GM12878 (cell line): ENCODE measurements around the gene SETD7. TPM values are rescaled to one million over a fixed set of nuclear protein-coding genes. Genes with fewer than 3 reads are reported as not detected.

Experiments used
- ATAC-seq: fragments of 200-7000 bp; cut with Tn5 transposase; 3 replicates; pipeline ENCODE4 v1.9.1; 2020; ENCODE audit warnings: mild to moderate bottlenecking, moderate library complexity
- BruUV-seq: library from RNA; stranded (reverse); fragments of 400-500 nt; replicated peaks from 2 replicates; lab custom pipeline; 2021; lab: Mats Ljungman, UMichigan
- CTCF ChIA-PET: fragments of 300-600 bp; sonication (Branson Sonifier 250); formaldehyde crosslinking; extraction: SDS; loops from one replicate; lab custom pipeline; 2021; ENCODE audit warnings: inconsistent platforms; lab: Yijun Ruan, JAX
- POLR2A ChIA-PET: fragments of 350-600 bp; formaldehyde crosslinking; extraction: SDS; loops from one replicate; lab custom pipeline; 2021; ENCODE audit warnings: inconsistent platforms; lab: Charles Lee
- RAD21 ChIA-PET: fragments of 300-600 bp; sonication (Branson Sonifier 250); formaldehyde crosslinking; loops from one replicate; lab custom pipeline; 2023; ENCODE audit warnings: antibody characterized with exemption; ENCODE audit not compliant: unreplicated experiment; lab: Charles Lee
- SMC1A ChIA-PET: fragments of 300-600 bp; sonication (Branson Sonifier 250); formaldehyde crosslinking; loops from one replicate; lab custom pipeline; 2023; ENCODE audit not compliant: unreplicated experiment, uncharacterized antibody; lab: Charles Lee
- DNase-seq: peaks from one replicate; pipeline ENCODE4 v3.0.0-alpha.2; 2011; ENCODE audit warnings: low read depth, low spot score
- FAIRE-seq: peaks from 3 replicates; lab custom pipeline; 2011; peaks lifted over from hg19 to GRCh38; lab: Jason Lieb, UNC
- H2AFZ ChIP-seq: 2 replicates; pipeline ENCODE4 v1.6.0; 2011; ENCODE audit warnings: low read depth, low read length, control low read depth; ENCODE audit not compliant: control insufficient read depth
- H3K27ac ChIP-seq: 2 replicates; pipeline ENCODE4 v1.5.1; 2011; ENCODE audit warnings: control low read depth; ENCODE audit not compliant: control insufficient read depth, insufficient read depth
- H3K27me3 ChIP-seq, 2 experiments: replicated peaks in 1 of 2; 2 replicates each; pipeline versions ENCODE4 v1.6.0 to v1.6.1; 2011; ENCODE audit warnings: low read length in 1 of 2; ENCODE audit not compliant: control insufficient read depth in 2 of 2, insufficient read depth in 2 of 2
- H3K36me3 ChIP-seq, 2 experiments: 2 replicates each; pipeline ENCODE4 v1.5.1; 2011; ENCODE audit warnings: low read length in 1 of 2; ENCODE audit not compliant: control insufficient read depth in 2 of 2, insufficient read depth in 2 of 2
- H3K4me1 ChIP-seq: 2 replicates; pipeline ENCODE4 v1.6.1; 2011; ENCODE audit warnings: mild to moderate bottlenecking, low read length, moderate library complexity, mixed read lengths; ENCODE audit not compliant: control insufficient read depth, insufficient read depth
- H3K4me2 ChIP-seq: 2 replicates; pipeline ENCODE4 v1.6.0; 2011; ENCODE audit warnings: control low read depth; ENCODE audit not compliant: control insufficient read depth, insufficient read depth
- H3K4me3 ChIP-seq: fragments of 200-600 bp; sonication (generic); 2 replicates; pipeline ENCODE4 v1.5.1; 2016
- H3K79me2 ChIP-seq: 2 replicates; pipeline ENCODE4 v1.6.0; 2011; ENCODE audit warnings: low read length; ENCODE audit not compliant: control insufficient read depth, insufficient read depth
- H3K9ac ChIP-seq: 2 replicates; pipeline ENCODE4 v1.8.0; 2011; ENCODE audit warnings: low read length, control low read depth, mixed read lengths; ENCODE audit not compliant: control insufficient read depth, insufficient read depth
- H3K9me3 ChIP-seq: replicated peaks from 3 replicates; pipeline ENCODE4 v1.5.1; 2011; ENCODE audit warnings: mild to moderate bottlenecking, low read length; ENCODE audit not compliant: control insufficient read depth, insufficient read depth
- H4K20me1 ChIP-seq: 2 replicates; pipeline ENCODE4 v1.6.0; 2011; ENCODE audit not compliant: control insufficient read depth, insufficient read depth
- RAD21 ChIP-seq: IDR thresholded peaks from 2 replicates; pipeline ENCODE4 v1.6.1; 2011; ENCODE audit warnings: mild to moderate bottlenecking, low read depth, low read length, moderate library complexity; ENCODE audit not compliant: insufficient read depth
- WGBS: methylation state at CpG from one replicate; pipeline ENCODE4 v1.1.6; 2016; ENCODE audit warnings: low lambda C conversion rate; ENCODE audit not compliant: insufficient replicate concordance, insufficient coverage; ENCODE audit errors: missing lambda C conversion rate; 5-methylcytosine and 5-hydroxymethylcytosine counted together
- in situ Hi-C: fragments of 300-500 bp; cut with MboI; formaldehyde crosslinking; loops from 9 replicates; pipeline ENCODE4 v1.14.3; 2018; ENCODE audit warnings: mixed read lengths
- intact Hi-C: fragments of 100-400 bp; cut with micrococcal nuclease; formaldehyde crosslinking; loops from one replicate; pipeline ENCODE4 v1.14.2; 2022; ENCODE audit not compliant: unreplicated experiment
- polyA plus RNA-seq, 11 experiments: library from polyadenylated mRNA; depleted of rRNA in 4 of 11; unstranded in 6 of 11; stranded (reverse) in 5 of 11; fragments of >200 nt; fragmentation: Nextera tagmentation in 4 of 11; fragmentation: Illumina TruSeq in 1 of 11; extraction: Ambion mirVana in 4 of 11; extraction: Trizol in 1 of 11; gene quantifications; 1 replicate in 1 of 11; 2 replicates in 10 of 11; pipeline versions ENCODE4 v1.2.1 to v1.2.3, GENCODE V29; 2011 to 2016; ENCODE audit warnings: inconsistent platforms in 2 of 11, missing spikeins in 2 of 11, low read depth in 1 of 11
- total RNA-seq, 4 experiments: library from RNA; depleted of rRNA in 3 of 4; stranded (reverse); fragments of >200 nt in 3 of 4; fragmentation: Illumina TruSeq in 1 of 4; extraction: Trizol in 1 of 4; gene quantifications; 2 replicates each; pipeline versions ENCODE4 v1.2.1 to v1.2.3, GENCODE V29; 2013 to 2021
- TF ChIP-seq, protein P1 (sequence below): IDR thresholded peaks from 2 replicates; pipeline ENCODE4 v1.6.1; 2012; ENCODE audit warnings: low read depth, low read length, improper control_type of control experiment
- TF ChIP-seq, protein P2 (sequence below), 3 experiments: IDR thresholded peaks in 2 of 3; conservative IDR thresholded peaks in 1 of 3; 2 replicates each; pipeline ENCODE4 v1.5.1; 2011; ENCODE audit warnings: low read depth in 3 of 3, low read length in 3 of 3, mild to moderate bottlenecking in 3 of 3, control low read depth in 2 of 3, moderate library complexity in 2 of 3, inconsistent platforms in 1 of 3, mixed read lengths in 1 of 3; ENCODE audit not compliant: control insufficient read depth in 2 of 3, insufficient read depth in 1 of 3; ENCODE audit errors: extremely low read depth in 1 of 3

Gene SETD7
- total and polyA plus RNA-seq, 10 of the 15 experiments (the other 5 are each of a cell fraction or from before 2014, with no cell fraction given) = 0.03 to 0.82 (median 0.44) TPM

- WGBS = 55% methylated on average over 1 of the region's 1 CpG
- CTCF ChIA-PET = no interaction called here
Measured at GRCh38 chr4:139564502-139564901, 8.5 kb upstream of the SETD7 start.

More at GRCh38 chr4:139564502-139564901, 8.5 kb upstream of the SETD7 start:
- ChIA-PET RAD21 (no interaction called here), POLR2A (no interaction called here), SMC1A (no interaction called here)
- no peak overlapping the region for H3K27ac ChIP-seq
- TF ChIP-seq, protein P1, sequence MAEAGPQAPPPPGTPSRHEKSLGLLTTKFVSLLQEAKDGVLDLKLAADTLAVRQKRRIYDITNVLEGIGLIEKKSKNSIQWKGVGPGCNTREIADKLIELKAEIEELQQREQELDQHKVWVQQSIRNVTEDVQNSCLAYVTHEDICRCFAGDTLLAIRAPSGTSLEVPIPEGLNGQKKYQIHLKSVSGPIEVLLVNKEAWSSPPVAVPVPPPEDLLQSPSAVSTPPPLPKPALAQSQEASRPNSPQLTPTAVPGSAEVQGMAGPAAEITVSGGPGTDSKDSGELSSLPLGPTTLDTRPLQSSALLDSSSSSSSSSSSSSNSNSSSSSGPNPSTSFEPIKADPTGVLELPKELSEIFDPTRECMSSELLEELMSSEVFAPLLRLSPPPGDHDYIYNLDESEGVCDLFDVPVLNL = no peak
- TF ChIP-seq RAD21 = peak; percentile 30; the same call in 1 of the 2 replicates
- TF ChIP-seq, protein P2, sequence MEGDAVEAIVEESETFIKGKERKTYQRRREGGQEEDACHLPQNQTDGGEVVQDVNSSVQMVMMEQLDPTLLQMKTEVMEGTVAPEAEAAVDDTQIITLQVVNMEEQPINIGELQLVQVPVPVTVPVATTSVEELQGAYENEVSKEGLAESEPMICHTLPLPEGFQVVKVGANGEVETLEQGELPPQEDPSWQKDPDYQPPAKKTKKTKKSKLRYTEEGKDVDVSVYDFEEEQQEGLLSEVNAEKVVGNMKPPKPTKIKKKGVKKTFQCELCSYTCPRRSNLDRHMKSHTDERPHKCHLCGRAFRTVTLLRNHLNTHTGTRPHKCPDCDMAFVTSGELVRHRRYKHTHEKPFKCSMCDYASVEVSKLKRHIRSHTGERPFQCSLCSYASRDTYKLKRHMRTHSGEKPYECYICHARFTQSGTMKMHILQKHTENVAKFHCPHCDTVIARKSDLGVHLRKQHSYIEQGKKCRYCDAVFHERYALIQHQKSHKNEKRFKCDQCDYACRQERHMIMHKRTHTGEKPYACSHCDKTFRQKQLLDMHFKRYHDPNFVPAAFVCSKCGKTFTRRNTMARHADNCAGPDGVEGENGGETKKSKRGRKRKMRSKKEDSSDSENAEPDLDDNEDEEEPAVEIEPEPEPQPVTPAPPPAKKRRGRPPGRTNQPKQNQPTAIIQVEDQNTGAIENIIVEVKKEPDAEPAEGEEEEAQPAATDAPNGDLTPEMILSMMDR (IDR thresholded peaks at IDR 0.05 in 2 of 3, conservative IDR thresholded peaks at IDR 0.05 in 1 of 3; ENCODE audit: control insufficient read depth in 2 of 3, extremely low read depth in 1 of 3, insufficient read depth in 1 of 3, low read depth in 3 of 3, low read length in 3 of 3) = peak in 1 of 3 experiments; percentile 21; a peak in 1 of 6 replicates
- ATAC-seq (no peak), DNase-seq (no peak), FAIRE-seq (no peak)
- H3K9me3 ChIP-seq = no peaks in the 10 kb centered on the region; the same call in 2 of the 3 replicates
- no TSS peak for BruUV-seq
- H3K4me1 ChIP-seq = no peaks in the 10 kb centered on the region
- H4K20me1 ChIP-seq = no peaks in the 10 kb centered on the region
- H3K36me3 ChIP-seq = no peaks in the 10 kb centered on the region
- in situ Hi-C loops = no loop called here
- H3K4me2 ChIP-seq = no peak overlapping the region
- H3K9ac ChIP-seq = no peak overlapping the region
- no peaks in the 10 kb centered on the region for H3K79me2 ChIP-seq
- no peak overlapping the region for H2AFZ ChIP-seq
- no peak overlapping the region for H3K4me3 ChIP-seq
- H3K27me3 ChIP-seq = no peaks in the 10 kb centered on the region; a peak in 1 of 4 replicates
- intact Hi-C loops = no loop called here
